Activated CD4-positive, alpha-beta T cell treated with anti-CD3 and anti-CD28 coated beads for 1 hour (primary cell): Measurements from ENCODE around the gene PLEKHA6.

Source experiments
- DNase-seq: peaks from one replicate; pipeline ENCODE4 v3.0.0-alpha.2; 2020

The PLEKHA6 gene

DNA sequence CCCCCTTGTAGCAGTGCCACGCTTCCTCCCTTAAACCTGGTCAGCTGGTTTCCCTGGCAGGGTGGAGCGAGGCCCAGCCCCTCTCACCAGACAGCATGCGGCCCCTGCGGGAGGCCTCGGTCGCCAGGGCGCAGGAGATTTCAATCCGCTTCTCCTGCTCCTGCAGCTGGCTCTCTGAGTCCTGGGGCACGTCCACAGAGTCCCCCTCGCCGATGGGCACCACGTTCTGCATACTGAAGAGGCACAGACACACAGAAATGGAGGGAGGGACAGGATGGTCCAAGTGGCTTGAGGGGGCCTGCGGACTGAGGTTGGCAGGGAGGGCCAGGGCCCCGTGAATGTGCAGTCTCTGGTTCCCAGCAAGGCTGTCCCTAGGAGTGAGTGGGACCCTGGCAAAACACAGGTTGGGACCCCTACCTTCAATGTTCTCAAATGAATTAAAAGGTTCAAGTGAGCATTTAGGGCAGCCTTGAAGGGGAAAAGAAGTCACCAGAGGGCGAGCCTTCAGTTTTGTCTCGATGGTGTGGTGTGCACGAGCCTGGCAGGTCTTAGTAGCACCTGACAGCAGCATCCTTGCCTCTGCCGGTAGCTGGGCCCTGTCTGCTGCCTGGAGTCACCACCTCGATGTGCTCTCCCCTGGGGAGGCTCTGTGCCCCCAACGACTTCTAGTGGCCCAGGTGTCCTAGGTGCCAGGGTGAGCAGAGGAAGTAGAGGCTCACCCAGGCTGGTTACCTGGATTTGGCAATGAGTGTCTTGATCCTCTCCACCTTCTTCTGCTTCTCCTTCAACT, 131.5 kb downstream of the PLEKHA6 start:
- no peak for DNase-seq

DNA sequence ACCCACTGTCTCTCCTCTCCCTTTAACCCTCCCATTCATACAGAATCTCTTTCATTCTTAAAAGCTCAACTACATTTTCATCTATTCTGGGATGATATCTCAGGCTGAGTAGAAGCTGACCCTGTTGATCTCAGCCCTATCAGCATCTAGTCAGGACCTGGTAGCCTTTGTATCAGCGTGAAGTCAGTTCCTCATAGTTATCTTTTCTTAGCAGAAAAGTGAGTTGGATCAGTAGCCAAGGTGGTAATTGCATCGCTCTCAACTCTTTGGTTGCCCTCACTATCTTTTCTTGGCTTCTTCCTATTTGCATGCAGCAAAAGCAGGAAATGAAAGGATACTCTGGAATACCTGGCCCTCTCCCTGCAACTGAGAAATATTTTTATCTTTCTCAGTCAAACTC, 132.4 kb downstream of the PLEKHA6 start:
- DNase-seq = no peak

DNA sequence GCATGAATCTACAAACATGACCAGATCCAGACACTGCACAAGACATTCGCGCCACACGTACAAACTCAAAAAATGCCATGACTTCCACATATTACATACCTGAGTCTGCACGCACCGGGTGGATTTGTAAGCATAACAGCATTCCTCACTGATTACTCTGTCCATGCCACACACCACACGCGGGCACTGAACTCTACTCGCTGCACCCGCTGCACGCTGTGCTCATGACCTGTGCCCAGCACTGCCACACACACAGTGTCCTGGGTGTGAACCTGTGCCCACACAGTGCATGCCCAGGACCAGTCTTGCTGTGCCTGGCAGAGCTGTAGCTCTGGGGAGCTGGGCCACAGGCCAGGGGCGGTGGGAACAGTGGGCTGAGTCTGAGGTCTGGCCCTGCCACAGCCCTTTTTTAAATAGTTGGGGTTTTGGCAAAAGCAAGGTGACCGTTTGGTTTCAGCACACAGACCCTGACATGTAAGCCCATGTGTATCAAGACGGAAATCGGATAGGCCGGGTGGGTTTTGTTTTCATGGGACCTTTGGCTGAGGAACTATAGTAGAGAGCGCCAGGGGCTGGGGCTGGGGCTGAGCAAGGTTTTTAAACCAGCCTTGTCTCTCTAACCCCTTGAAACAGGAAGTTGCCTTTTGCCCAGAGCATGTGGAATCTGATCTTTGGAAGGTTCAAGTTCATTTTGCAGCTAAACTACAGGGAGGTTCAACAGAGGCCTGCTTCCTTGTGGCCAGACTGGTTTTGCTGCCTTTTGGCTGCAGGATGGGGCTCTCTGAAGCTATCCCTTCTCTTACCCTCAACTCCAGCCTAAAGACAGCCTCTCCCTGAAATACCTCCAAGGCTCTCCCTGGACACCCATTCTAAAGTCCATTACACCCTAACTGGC, 133.6 kb downstream of the PLEKHA6 start:
- DNase-seq = no peak

DNA sequence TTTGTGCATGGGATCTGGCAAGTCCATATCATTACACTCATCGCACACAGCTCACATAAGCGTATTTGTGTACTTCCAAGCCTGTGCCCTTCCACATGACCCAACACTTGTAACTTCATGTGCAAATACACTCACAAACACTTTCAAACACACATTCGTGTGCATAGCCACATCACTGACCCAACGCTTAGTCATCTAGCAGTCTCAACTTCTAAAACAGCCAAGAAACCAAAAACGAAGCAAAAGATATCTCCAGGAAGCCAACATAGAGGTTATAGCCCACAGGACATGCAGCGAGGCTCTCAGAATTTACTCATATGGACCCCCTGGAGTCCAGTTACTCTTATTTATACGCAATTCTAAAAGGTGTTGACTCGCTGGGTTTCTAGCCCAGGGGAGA, 135.1 kb downstream of the PLEKHA6 start:
- DNase-seq = no peak

DNA sequence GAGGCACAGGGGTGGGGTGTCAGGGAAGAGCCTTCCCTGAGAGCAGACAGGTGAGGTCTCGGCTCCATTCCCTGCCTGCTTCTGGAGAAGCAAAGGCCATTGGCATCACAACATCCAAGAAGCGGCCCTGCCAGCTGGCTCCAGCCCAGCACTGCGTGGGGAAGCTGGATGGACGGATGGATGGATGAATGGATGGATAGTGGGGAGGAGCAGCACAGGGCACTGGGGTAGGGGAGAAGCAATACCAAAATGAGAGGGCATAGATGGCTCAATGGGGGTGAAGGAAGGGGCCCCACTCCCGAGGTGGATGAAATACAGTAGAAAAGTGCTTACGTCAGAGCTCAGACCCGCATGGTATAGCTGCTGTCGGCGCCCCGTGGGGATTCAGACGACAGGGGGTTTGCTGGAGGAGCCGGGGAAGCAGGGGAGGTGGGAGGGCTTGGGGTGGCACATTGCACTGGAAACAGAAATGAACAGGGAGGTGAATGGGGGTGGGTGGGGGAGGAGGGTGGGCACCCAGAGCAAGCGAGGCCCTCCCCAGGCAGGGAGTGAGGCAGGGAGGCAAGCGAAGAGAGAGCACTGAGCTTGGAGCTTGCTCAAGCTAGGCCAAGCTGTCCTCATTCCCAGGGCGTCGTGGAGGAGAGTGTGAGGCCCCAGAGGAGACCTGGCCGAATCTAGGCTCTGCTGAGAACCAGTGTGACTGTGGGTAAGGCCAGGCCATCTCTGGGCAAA, 136.4 kb downstream of the PLEKHA6 start:
- DNase-seq = no peak

DNA sequence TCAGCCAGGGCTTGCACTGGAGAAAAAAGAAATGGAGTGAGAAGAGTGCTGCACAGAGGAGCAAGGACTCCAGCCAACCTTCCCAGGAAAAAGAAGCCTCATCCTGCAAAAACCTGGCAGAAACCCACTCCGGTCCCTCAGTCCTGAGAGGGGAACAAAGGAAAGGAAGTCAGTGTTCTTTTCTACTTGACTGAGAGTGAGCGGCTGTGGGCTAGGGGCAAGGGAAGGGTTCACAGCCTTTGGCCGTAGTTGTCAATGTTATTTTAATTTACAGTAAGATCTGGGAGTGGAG, 137.0 kb downstream of the PLEKHA6 start:
- DNase-seq = no peak

DNA sequence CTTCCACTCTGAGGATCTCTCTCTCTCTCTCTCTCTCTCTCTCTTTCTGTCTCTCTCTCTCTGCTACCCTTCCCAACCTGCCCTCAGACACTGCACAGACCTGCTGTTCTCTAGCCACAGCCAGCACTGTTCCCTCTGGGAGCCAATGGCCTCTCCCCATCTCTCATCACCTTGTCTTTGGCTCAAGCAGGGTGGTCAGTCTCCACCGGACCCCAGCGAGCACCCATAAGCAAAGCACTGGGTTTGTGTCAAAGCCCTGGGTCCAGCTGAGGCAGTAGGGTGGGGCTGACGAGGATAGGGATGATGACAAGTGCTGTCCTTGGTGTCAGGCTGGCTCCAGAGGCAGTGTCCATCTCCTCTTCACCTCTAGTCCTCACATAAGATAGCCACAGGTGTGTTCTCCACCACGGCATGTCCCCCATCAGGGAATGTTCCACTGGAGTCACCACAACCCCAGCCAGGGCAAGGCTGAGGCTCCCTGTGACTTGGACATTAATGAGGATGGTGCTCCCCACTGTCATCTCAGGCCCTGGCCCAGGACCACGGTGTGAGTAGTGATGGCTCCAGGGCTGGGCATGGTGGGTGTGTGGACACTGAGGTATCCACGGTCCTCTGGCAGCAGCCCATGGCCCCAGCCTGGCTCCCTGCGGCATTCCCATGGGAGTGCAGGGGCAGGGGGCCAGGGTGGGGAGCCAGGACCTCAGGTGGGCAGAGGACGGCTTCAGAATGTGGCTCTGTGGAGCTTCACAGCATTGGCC, 137.5 kb downstream of the PLEKHA6 start:
- no peak for DNase-seq

DNA sequence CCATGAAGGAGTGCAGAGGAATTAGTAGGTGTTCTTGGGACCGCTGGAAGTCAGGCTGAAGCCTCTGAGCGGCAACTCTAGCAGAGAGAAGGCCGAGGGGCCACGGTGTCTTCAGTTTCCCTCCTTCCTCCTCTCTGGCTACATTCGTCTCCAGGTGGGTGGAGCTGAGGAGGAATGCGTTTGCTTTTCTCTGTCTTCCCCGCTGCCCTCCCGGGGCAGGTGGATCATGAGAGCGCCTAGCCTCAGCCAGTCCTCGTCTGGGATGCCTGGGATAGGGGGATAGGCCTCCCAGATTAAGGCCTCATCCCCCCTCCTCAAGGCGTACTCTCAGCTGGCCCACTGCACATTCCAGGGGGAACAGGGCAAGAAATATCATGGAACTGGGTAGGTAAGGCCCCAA, 138.5 kb downstream of the PLEKHA6 start:
- DNase-seq = no peak

DNA sequence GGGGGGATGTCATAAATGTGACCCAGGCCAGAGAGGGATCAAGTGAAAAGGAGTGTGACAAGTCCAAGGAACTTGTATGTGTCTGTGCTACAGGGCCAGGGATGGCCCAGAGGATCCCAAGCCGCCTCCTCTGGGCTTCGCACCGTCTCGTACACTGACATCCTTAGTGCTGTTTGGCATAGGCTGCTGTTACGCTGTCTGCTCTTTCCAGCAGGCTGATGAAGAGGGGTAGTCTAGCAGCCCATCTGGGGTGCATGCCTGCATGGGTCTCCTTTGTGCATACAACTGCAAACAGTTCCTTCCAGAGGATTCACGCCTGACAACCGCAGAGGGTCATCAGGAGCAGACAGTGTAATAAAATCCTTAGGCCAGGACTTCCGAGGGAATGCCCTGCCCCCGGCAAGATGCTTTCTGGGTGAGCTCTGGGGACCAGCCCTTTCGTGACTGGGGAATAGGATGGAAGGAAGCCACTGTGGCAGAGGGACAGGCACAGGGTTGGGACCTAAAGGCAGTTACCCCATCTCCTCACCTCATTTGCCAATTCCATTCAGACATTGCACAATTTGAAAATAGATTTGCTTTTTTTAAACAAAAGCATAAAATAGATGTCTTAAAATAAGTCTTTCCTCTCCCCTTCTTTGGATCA, 139.6 kb downstream of the PLEKHA6 start:
- no peak for DNase-seq

DNA sequence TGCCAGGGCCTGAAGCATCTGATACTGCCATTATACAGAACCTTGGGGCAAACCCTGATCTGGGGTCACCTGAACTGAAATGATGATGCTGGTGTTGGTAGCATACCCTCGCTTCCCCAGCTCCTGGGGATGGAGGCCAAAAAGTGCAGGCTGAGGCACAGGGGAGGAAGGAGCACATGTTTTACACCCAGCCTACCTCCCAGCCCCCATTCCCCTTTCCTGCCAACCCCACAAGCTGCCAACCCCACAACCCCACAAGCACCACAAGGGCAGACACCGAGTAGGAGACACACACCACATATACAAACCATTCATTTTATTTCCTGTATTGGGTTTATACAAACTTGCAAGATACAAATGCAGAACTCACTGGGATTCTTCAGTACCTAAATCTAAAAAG, 141.2 kb downstream of the PLEKHA6 start:
- no peak for DNase-seq

DNA sequence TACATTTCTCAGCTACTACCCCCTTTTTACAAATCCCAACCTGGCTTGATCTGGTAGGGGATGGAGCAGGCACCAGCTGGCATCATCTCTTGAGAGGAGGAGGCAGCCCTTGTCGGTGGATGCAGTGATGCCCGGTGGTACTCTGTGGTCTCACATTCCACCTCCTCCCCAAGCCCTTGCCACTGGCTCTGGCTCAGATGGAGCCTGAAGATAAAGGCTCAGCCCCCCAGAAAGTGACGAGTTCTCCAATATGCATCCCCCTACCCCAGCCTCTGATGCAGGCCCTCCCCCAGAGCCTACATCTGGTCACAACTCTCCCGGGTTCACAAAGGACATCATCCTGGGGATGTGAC, 142.1 kb downstream of the PLEKHA6 start:
- no peak for DNase-seq

DNA sequence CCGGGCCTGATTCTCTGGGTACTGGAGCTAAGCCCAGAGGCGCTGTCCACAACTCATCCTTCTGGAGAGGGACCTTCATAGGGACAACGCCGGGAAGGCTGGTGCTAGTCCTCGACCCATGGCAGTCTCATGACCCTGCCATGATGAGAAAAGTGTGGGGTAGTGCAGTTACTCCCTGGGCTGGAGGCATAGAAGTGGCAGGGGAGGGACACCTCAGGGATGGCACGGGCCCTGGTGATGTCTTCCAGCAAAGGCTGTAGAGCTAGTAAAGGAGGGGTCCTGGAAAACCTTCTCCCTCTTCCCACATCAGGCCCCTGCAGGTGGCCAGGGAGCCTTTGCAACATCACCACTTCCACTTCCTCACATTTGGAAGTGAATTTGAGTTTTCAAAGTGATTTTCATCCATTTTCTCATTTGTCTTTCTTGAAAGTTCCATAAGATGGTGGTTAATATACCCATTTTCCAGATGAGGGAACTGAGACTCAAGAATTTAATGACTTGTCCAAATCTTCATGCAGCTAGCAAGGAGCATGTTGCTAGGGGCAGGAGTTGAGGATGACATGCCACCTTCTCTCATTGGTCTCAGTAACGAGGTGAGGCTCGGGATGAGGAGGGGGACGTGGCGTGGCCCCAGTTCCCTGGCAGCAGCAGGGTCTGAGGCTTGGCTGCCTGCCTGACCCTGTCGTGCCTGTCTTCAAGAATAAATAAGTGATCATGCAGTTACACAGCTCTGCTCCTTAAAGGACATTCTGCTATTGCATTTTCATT, 142.7 kb downstream of the PLEKHA6 start:
- DNase-seq = no peak

DNA sequence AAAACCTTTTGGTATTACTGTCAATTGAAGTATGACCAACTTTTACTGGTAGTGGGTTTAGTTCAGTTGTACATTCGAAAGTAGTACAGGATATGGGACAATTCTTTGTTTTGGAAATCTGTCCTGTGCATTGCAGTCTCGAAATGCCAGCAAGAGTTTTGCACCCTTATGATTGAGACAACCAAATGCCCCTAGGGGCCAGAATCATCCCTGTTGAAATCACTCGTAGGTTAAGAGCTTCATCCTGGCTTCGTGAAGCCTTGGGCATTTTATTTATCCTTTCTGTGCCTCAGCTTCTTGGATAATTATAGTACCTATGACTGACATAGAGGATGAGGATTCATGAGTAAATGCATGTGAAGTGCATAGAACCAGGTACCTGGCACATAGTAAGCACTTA, 143.5 kb downstream of the PLEKHA6 start:
- no peak for DNase-seq

DNA sequence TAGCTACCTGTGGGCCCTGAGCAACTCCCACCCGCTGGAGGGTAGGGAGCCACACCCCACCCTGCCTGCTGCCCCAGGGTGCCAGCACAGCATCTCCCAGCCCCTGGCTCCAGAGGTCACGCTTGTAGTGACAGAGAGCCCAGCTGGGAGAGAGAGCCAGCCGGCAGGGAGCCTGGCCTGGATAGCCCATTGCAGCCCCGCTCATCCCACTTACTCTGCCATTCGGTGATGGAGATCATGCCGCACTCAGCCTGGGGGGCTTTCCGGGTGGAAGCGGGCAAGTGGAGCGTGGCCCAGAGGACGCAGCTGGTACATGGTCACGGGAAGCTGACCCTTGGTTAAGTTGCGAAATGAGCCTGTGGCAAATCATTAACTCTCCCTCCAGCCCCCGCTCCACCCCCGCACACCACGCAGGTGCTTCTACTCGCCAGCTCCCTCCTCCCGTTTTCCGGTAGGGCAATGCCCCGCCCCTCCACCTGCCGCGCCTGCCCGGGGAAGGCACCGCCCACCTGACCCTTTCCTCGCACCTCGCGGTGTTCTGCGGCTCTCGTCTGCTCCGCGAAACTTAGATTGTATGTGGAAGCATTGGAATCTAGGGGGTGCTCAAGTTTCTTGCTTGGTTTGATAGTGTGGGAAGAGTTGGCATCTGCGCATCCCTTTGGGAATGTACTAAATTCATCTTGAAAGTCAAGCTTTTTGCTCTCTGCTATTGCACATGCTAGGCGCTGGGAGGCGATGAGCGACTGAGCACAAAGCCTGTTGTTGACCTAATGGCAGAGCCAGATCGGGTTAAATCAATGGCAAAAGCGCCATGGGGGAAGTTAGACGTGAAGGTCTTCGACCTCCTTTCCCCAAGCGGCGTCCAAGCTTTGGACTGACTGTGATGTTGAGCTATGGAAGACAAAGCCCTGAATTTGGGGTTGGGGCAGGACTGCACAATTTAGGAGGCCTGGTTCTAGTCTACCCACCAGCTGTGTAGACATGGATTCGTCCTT, 145.8 kb downstream of the PLEKHA6 start, which contains the start of gene GOLT1A:
Gene GOLT1A (minus strand): TSS at position 321 of the 995 bp plus-strand sequence. CDS start 82 bp downstream, at position 239.
- peak; percentile 20 for DNase-seq

DNA sequence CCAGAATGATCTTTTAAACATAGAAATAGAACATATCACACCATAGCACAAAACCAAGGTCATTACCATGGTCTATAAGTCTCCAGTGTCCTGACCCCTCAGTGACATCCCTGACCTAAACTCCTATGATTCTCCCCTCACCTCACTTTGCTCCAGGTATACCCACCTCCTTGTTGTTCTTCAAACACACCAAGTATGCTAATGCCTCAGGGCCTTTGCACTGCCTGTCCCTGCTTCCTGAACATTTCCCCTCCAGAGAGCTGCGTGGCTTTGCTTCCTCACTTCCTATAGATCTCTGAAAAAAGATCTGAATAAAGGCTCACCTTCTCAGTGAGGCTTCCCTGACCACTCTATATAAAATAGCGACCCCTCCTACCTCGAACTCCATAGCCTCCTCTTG, 147.0 kb downstream of the PLEKHA6 start:
- DNase-seq = no peak

DNA sequence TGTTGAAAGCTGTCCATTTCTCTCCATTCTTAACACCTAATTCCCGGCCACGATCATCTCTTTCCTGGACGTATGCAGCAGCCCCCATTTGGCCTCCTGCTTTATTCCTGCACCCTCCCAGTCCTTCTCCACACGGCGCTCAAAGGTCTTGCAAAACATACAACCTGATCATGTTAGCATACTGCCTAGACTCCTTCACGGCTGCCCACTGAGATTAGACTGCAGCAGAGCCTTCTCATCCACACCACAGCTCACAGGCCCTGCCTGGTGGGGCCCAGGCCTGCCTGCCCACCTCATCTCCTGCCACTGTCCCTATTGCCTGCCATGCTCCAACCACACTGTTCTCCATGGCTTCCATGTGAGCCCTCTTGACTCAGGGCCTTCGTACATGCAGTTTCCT, 148.7 kb downstream of the PLEKHA6 start:
- no peak for DNase-seq

DNA sequence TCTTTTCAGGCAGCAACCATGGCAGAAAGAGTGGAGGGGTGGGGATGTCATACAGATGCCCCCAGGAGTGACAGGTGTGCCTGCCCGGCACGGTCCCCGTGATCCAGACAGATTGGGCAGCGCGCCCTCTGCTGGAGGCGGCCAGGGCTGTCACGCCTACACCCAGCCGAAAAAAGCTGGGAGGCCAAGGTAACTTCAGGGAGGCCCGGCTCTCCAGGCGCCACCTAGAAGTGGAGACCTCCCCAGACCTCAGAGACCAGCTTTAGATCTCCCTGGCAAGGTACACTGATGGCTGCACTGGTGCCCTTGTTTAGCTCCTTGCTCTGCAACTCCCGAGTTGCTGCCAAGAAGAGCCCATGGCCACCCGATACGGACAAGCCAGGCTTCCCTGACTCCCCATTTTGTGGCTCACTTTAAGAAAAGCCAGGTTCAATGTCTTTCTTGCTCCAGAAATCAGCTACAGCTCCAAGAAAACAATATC, 152.6 kb downstream of the PLEKHA6 start:
- DNase-seq = peak; percentile 57

DNA sequence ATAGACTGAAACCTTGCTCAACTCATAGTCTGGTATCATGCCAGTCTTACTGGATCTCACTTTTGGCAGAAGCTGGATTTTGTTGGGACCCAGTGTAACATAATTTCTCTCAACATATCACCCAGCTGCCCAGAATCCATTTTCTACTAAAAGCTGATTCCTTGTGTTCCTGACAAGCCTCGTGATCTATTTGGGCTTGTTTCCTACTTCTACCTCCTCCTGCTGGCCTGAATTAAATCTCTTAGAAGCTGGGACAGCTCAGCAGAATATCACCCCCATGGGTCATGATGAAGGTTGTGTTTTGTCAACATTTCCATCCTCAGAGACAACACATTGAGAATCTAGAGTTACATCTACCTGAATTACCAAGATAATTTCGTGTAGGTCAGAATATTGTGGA, 153.6 kb downstream of the PLEKHA6 start:
- DNase-seq = no peak

DNA sequence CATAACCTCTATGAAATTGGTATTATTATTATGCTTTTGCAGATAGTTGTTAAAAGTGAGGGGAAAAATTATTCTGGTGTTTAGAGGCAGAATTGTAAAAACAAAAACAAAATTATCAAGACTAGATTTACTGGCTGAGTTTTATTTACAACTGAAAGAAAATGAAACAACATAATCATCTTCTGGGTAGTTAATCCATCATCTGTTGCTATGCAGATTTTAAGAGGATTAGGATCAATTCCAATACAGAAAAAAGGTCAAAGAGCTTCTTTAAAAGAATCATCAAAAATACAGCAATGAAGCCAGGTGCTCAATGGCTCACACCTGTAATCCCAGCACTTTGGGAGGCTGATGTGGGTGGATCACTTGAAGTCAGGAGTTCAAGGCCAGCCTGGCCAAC, 154.2 kb downstream of the PLEKHA6 start:
- no peak for DNase-seq

DNA sequence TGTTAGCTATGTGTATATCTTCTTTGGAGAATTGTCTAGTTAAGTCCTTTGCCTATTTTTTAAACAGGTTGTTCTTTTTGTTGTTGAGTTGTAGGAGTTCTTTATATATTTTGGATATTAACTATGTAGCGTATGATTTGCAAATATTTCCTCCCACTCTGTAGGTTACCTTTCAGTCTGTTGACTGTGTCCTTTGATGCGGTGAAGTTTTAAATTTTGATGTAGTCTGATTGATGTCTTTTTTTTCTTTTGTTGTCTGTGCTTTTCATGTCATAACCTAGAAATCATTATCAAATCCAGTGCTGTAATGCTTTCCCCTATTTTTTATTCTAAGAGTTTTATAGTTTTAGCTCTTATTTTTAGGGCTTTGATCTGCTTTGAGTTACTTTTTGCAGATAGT, 154.8 kb downstream of the PLEKHA6 start:
- DNase-seq = no peak
